SK-N-SH (cell line): ENCODE measurements around the gene MMD. TPM values are rescaled to one million over a fixed set of nuclear protein-coding genes. Genes with fewer than 3 reads are reported as not detected.
"Not testable (repeated sequence)": the region's sequence is repeated elsewhere in the genome, so short reads cannot be mapped to it uniquely, and the experiment has no call there.

Source experiments
- CTCF ChIA-PET: fragments of 300-600, 350-600 bp; formaldehyde crosslinking; extraction: SDS; loops from one replicate; lab custom pipeline; 2021; lab: Yijun Ruan, JAX
- POLR2A ChIA-PET: fragments of 350-600 bp; sonication (Branson Sonifier 250); formaldehyde crosslinking; extraction: SDS; loops from one replicate; lab custom pipeline; 2020; ENCODE audit warnings: antibody characterized with exemption, inconsistent platforms; lab: Yijun Ruan, JAX
- DNase-seq: peaks from one replicate; pipeline ENCODE4 v3.0.0; 2012
- H2AFZ ChIP-seq: fragments of 200-600 bp; sonication (generic); 2 replicates; pipeline ENCODE4 v1.8.1; 2016; ENCODE audit warnings: antibody characterized with exemption, mild to moderate bottlenecking, low read depth
- H3F3A ChIP-seq: fragments of 200-600 bp; sonication (generic); replicated peaks from 2 replicates; pipeline ENCODE3; 2016; ENCODE audit warnings: antibody characterized with exemption, mild to moderate bottlenecking; ENCODE audit not compliant: insufficient read depth
- H3K27ac ChIP-seq, 2 experiments: fragments of 200-500 bp in 1 of 2; fragments of 200-600 bp in 1 of 2; sonication (Bioruptor generic) in 1 of 2; sonication (generic), shearing (Covaris generic) in 1 of 2; 2 replicates each; pipeline versions ENCODE4 v1.5.1 to v1.6.1; 2014 to 2016; ENCODE audit warnings: low read depth in 2 of 2, inconsistent platforms in 1 of 2, low read length in 1 of 2, mild to moderate bottlenecking in 1 of 2, mixed read lengths in 1 of 2
- H3K27me3 ChIP-seq: fragments of 200-600 bp; sonication (generic), shearing (Covaris generic); 2 replicates; pipeline ENCODE4 v1.6.1; 2016; ENCODE audit warnings: mixed run types; ENCODE audit not compliant: insufficient read depth
- H3K36me3 ChIP-seq, 2 experiments: fragments of 200-500 bp in 1 of 2; fragments of 200-600 bp in 1 of 2; sonication (Bioruptor generic) in 1 of 2; sonication (generic) in 1 of 2; replicated peaks in 1 of 2; 2 replicates each; pipeline versions ENCODE3 to v1.5.1; 2014 to 2016; ENCODE audit warnings: low read length in 1 of 2, mild to moderate bottlenecking in 1 of 2; ENCODE audit not compliant: insufficient read depth in 2 of 2, control insufficient read depth in 1 of 2
- H3K4me1 ChIP-seq, 2 experiments: fragments of 200-500 bp in 1 of 2; fragments of 200-600 bp in 1 of 2; sonication (Bioruptor generic) in 1 of 2; sonication (generic), shearing (Covaris generic) in 1 of 2; 2 replicates each; pipeline versions ENCODE4 v1.5.1 to v1.6.1; 2014 to 2016; ENCODE audit warnings: low read depth in 1 of 2, low read length in 1 of 2, mixed run types in 1 of 2; ENCODE audit not compliant: insufficient read depth in 2 of 2, control insufficient read depth in 1 of 2
- H3K4me2 ChIP-seq: fragments of 200-600 bp; sonication (generic), shearing (Covaris generic); 2 replicates; pipeline ENCODE4 v1.6.1; 2017; ENCODE audit warnings: mixed run types
- H3K4me3 ChIP-seq, 2 experiments: fragments of 200-500 bp in 1 of 2; fragments of 200-600 bp in 1 of 2; sonication (Bioruptor generic) in 1 of 2; sonication (generic), shearing (Covaris generic) in 1 of 2; 2 replicates each; pipeline versions ENCODE4 v1.5.1 to v1.8.1; 2014 to 2016; ENCODE audit warnings: low read depth in 2 of 2, inconsistent platforms in 1 of 2, low read length in 1 of 2, mild to moderate bottlenecking in 1 of 2, mixed read lengths in 1 of 2, moderate library complexity in 1 of 2
- H3K79me2 ChIP-seq: fragments of 200-600 bp; sonication (generic); 2 replicates; pipeline ENCODE4 v1.8.1; 2017; ENCODE audit warnings: mild to moderate bottlenecking; ENCODE audit not compliant: insufficient read depth
- H3K9ac ChIP-seq: fragments of 200-600 bp; sonication (generic); 2 replicates; pipeline ENCODE4 v1.6.1; 2017; ENCODE audit warnings: mixed run types
- H3K9me2 ChIP-seq: fragments of 200-600 bp; sonication (generic); 2 replicates; pipeline ENCODE4 v1.6.1; 2017; ENCODE audit warnings: mixed run types
- H3K9me3 ChIP-seq: fragments of 200-600 bp; sonication (generic); 2 replicates; pipeline ENCODE4 v1.6.1; 2017; ENCODE audit warnings: mixed run types, mild to moderate bottlenecking, moderate library complexity
- H4K20me1 ChIP-seq: fragments of 200-600 bp; sonication (generic); 2 replicates; pipeline ENCODE4 v1.6.1; 2017; ENCODE audit warnings: mild to moderate bottlenecking, mixed run types; ENCODE audit not compliant: insufficient read depth
- CHD2 ChIP-seq: fragments of 150-350 bp; IDR thresholded peaks from 2 replicates; pipeline ENCODE4 v1.6.1; 2018; ENCODE audit warnings: low read length; ENCODE audit not compliant: partially characterized antibody
- EP300 ChIP-seq, 2 experiments: IDR thresholded peaks; 2 replicates each; pipeline versions ENCODE4 v1.4.0 to v1.6.1; 2012; ENCODE audit warnings: borderline replicate concordance in 1 of 2, low read depth in 1 of 2, low read length in 1 of 2
- GABPA ChIP-seq: IDR thresholded peaks from 2 replicates; pipeline ENCODE4 v1.4.0; 2012; ENCODE audit warnings: low read depth, mild to moderate bottlenecking
- MXI1 ChIP-seq: IDR thresholded peaks from 2 replicates; pipeline ENCODE4 v1.6.1; 2012; ENCODE audit warnings: mild to moderate bottlenecking, low read depth, low read length, improper control_type of control experiment
- TCF12 ChIP-seq: IDR thresholded peaks from 2 replicates; pipeline ENCODE4 v1.4.0; 2012
- WGBS: methylation state at CpG from one replicate; pipeline ENCODE4 v1.1.6; 2017; ENCODE audit warnings: low lambda C conversion rate; 5-methylcytosine and 5-hydroxymethylcytosine counted together
- polyA plus RNA-seq, 3 experiments: library from polyadenylated mRNA; depleted of rRNA; stranded (reverse); fragments of >200 nt; gene quantifications; 2 replicates each; pipeline ENCODE4 v1.2.3, GENCODE V29; 2012
- TF ChIP-seq, protein P1 (sequence below): fragments of 150-350 bp; IDR thresholded peaks from 2 replicates; pipeline ENCODE4 v1.6.1; 2017; ENCODE audit warnings: antibody characterized with exemption, low read length, low read depth, borderline replicate concordance

MMD gene
- polyA plus RNA-seq, 1 of the 3 experiments (the other 2 are of a cell fraction), result 10.9 TPM

DNA sequence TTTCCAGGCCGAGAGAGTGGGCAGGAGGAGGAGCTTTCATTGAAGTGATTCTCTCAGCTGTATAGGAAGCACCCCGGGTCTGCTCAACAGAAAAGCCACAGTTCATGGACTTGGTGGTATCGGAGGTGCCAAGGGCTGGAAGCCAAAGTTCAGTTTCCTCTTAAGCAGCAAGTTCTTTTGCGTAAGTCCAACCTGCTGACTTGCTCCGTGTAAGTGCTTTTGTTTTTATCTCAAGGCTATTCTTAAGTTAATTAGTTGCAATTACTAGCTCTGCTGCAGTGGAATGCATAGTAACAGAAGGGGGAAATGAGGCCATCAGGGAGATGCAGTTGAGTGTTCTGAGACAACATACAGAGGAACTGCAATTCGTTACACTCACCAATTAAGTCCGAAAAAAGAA lies 45.0 kb upstream of the MMD start:
- no peaks in the 10 kb centered on the region for H3K79me2 ChIP-seq
- H3F3A ChIP-seq, result no peaks in the 10 kb centered on the region
- H3K27me3 ChIP-seq, result no peaks in the 10 kb centered on the region
- no peaks in the 10 kb centered on the region for H4K20me1 ChIP-seq
- ChIA-PET CTCF (interaction anchor here (0.6 to 0.8 kb wide), 2 partner anchors 48 to 110 kb away, joined by 3 read pairs; no protein-coding TSS in a partner anchor), POLR2A (interaction anchor here (1.1 kb wide), 1 partner anchor 14 kb away, joined by 3 read pairs; no protein-coding TSS in a partner anchor)
- no peaks in the 10 kb centered on the region for H3K36me3 ChIP-seq
- 68% methylated on average over 7 of the region's 7 CpGs for WGBS
- no peak for DNase-seq
- no peak for TF ChIP-seq GABPA
- H3K4me2 ChIP-seq, result no peak overlapping the region
- H3K9me3 ChIP-seq, result no peaks in the 10 kb centered on the region
- peaks cover 0 to 3% of the 10 kb centered on the region in 2 experiments; a peak in 1 of 4 replicates for H3K4me1 ChIP-seq
- H3K27ac ChIP-seq, result no peak overlapping the region
- no peak overlapping the region for H3K9ac ChIP-seq
- no peak overlapping the region for H2AFZ ChIP-seq
- no peaks in the 10 kb centered on the region for H3K9me2 ChIP-seq
- no peak overlapping the region for H3K4me3 ChIP-seq

DNA sequence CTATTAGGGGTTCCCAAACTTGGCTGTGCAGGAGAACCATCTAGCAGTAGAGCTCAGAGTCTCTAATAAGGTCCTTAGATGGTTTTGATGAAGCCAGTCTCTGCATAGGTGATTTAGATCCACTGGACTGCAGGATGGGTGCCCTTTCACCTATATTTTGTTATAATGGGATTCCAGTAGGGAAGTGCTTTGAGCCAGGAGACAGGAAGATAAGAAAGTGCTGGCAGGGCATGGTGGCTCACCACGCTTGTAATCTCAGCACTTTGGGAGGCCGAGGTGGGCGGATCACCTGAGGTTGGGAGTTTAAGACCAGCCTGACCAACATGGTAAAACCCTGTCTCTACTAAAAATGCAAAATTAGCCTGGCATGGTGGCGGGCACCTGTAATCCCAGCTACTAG lies 44.1 kb upstream of the MMD start:
- H3K36me3 ChIP-seq, H3K27me3 ChIP-seq, H3K27ac ChIP-seq, H4K20me1 ChIP-seq, H3K4me1 ChIP-seq, POLR2A ChIA-PET, DNase-seq, H2AFZ ChIP-seq, H3K9me3 ChIP-seq, H3K9ac ChIP-seq, H3K4me2 ChIP-seq, H3K4me3 ChIP-seq, H3K79me2 ChIP-seq, H3K9me2 ChIP-seq, H3F3A ChIP-seq: not testable (repeated sequence)
- WGBS, result 84% methylated on average over 4 of the region's 4 CpGs
- CTCF ChIA-PET, result interaction anchor here (0.8 kb wide), 1 partner anchor 109 kb away, joined by 3 read pairs; no protein-coding TSS in a partner anchor

DNA sequence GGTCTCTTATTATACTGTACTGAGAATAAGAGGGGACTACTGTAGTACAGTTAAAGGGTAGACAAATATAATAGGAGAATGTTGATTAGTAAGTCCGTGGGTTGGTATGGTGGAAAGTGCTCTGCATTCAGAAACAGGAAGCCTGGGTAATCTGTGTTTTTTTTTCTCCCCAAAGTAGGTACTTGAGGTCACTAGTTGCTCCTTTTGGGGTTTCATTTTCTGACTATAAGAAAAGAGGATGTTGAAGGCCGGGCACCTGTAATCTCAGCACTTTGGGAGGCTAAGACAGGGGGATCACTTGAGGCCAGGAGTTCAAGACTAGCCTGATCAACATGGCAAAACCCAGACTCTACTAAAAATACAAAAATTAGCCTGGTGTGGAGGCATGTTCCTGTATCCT lies 42.0 kb upstream of the MMD start:
- Histone ChIP-seq H3K27ac (no peak overlapping the region), H3F3A (no peaks in the 10 kb centered on the region), H3K36me3 (no peaks in the 10 kb centered on the region), H4K20me1 (no peaks in the 10 kb centered on the region), H3K79me2 (no peaks in the 10 kb centered on the region), H3K27me3 (no peaks in the 10 kb centered on the region), H3K9ac (no peak overlapping the region), H3K4me1 (peaks cover 0 to 3% of the 10 kb centered on the region in 2 experiments; a peak in 1 of 4 replicates), H3K9me2 (no peaks in the 10 kb centered on the region), H3K9me3 (no peaks in the 10 kb centered on the region), H3K4me2 (no peak overlapping the region), H2AFZ (no peak overlapping the region), H3K4me3 (no peak overlapping the region)
- TF ChIP-seq TCF12, result no peak
- no peak for TF ChIP-seq MXI1
- TF ChIP-seq EP300 (IDR thresholded peaks at IDR 0.05; ENCODE audit: borderline replicate concordance in 1 of 2, low read depth in 1 of 2, low read length in 1 of 2), result no peak
- TF ChIP-seq, protein P1, sequence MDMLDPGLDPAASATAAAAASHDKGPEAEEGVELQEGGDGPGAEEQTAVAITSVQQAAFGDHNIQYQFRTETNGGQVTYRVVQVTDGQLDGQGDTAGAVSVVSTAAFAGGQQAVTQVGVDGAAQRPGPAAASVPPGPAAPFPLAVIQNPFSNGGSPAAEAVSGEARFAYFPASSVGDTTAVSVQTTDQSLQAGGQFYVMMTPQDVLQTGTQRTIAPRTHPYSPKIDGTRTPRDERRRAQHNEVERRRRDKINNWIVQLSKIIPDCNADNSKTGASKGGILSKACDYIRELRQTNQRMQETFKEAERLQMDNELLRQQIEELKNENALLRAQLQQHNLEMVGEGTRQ, result no peak
- no peak for TF ChIP-seq CHD2
- no peak for DNase-seq
- ChIA-PET POLR2A (no interaction called here), CTCF (no interaction called here)
- whole genome bisulfite sequencing, result 67% methylated on average over 2 of the region's 2 CpGs
